ENCODE data around the gene AGRN.
A peak's percentile ranks its signal among the peaks of the same experiment; 100 is the strongest.
"Not testable (repeated sequence)": the region's sequence is repeated elsewhere in the genome, so short reads cannot be mapped to it uniquely, and the experiment has no call there.

The AGRN gene

GRCh38 chr1:1021920-1022259 lies 2.0 kb downstream of the AGRN start:
- no peak for DNase-seq

- no peak for DNase-seq
These were observed 2.5 kb downstream of the AGRN start for GRCh38 chr1:1022302-1023009.

DNA sequence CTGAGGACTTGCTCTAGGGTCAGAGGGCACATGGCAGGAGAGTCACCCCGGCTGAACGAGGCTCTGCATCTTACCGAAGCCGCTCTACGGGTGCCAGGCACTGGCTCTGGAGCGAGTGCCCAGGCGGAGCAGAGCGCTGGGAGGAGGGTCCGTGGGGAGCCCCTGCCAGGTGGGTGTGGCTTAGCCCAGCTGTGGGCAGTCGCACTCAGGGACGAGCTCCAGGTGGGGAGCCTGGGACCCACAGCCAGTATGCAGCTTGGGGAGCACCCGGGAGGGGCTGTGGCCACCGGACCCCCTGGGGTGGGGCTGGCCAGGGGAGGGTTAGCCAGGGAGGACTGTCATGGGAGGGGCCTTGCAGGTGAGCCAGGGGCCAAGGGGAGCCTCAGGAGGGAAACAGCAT lies 3.8 kb downstream of the AGRN start:
- no peak for DNase-seq

DNA sequence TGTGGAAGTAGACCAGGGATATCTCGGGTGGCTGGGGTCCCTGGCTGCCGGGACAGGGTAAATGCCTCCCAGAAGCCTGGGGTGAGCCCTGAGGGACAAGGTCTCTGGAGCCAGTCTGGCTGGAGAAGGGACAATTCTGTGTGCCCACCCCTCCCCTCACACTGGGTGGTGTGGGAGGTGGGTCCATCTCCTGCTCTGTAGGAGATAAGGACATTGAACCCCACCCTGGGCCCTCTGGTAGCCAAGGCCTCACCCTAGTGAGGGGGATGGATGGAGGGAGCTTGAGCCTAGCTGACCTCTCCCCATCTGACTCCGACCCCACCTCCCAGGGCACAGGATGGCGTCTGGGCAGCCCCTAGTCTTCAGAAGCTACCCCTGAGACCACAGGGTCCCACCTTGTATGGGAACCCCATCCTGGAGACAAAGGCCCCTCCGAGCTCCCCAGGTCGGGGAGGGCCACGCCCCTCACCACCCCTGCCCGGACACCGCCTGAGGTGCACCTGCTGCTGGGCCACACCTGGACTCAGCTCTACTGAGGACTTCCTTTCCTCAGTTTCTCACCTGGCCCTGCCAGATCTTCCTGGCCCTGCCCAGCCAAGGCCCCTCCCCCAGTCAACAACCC lies 4.3 kb downstream of the AGRN start:
- no peak for DNase-seq

- no peak for DNase-seq
These were observed 5.1 kb downstream of the AGRN start for GRCh38 chr1:1024771-1025699.

GRCh38 chr1:1025730-1026129 lies 5.8 kb downstream of the AGRN start:
- no peak for DNase-seq

DNA sequence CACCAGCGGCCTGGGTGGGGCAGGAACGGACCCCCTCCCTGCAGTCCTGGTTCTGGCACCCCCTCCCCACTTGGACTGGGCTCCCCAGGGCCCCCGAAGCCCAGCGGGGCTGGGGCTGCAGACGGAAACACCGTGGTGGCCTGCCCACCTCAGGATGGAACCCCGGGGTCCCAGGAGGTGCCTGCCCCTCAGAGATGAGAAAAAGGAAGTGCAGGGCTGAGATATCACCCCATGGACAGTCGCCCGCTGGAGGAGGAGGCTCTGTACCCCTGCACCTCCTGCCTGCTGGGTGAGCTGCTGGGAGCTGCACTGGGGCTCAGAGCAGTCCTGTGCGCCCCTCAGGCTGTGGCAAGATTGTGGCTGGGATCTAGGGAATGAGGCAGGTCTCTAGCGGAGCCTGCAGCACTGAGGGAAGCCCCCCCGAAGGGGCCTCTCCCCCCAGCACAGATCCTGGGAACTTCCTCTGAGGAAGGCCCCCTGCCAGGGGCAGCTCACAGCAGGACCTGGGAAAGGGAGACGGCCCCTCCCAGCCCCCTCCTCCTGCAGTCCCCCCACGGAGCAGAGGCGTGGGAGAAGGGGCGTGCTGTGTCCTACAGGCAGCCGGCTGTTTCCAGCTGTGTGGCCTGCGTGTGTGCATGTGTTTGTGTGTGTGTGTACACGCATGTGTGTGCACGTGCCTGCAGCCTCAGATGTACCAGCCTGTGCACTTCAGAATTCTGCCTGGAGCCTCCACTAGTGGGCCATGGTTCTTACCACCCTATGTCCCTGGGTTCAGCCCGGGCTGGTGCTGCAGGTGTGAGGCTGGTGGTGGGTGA lies 6.9 kb downstream of the AGRN start:
- no peak for DNase-seq

DNA sequence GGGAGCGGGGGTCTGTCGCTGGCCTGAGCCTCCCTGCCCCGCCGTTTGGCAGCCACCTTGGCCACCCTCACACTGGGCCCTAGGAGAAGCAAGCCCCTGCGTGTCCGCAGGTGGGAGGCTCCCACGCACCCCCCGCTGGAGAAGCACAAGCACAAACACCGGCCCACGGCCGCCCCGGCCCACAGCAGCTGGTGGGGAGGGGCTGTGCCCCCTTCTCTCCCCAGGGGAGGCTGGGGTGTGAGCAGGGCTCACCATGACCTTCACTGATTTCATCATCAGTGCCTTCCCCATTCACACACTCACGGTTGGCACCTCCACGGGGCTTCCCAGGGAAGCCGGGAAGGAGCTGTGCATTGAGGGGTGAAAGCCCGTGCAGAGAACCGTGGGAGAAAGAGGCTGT lies 7.9 kb downstream of the AGRN start:
- no peak for DNase-seq

DNA sequence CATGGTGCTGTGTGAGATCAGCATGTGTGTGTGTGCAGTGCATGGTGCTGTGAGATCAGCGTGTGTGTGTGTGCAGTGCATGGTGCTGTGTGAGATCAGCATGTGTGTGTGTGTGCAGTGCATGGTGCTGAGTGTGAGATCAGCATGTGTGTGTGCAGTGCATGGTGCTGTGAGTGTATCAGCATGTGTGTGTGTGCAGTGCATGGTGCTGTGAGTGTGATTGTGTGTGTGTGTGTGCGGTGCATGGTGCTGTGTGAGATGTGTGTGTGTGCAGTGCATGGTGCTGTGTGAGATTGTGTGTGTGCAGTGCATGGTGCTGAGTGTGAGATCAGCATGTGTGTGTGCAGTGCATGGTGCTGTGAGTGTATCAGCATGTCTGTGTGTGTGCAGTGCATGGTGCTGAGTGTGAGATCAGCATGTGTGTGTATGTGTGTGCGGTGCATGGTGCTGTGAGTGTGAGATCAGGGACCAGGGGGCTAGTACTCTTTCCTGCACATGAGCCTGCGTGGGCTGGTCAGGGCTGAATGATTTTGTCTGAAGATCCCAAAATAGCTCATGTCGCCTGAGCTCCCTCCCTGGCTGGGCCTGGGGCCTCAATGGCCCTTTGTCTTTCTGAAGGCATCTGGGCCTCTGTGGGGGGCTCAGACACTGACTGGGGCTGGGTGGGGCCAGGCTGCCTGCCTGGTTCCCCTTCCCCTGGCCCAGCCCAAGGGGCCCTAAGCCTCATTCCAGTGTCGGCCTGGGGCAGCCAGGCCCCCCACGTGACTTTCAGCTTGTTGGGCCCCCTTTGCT lies 11.1 kb downstream of the AGRN start:
- not testable (repeated sequence) for DNase-seq

DNA sequence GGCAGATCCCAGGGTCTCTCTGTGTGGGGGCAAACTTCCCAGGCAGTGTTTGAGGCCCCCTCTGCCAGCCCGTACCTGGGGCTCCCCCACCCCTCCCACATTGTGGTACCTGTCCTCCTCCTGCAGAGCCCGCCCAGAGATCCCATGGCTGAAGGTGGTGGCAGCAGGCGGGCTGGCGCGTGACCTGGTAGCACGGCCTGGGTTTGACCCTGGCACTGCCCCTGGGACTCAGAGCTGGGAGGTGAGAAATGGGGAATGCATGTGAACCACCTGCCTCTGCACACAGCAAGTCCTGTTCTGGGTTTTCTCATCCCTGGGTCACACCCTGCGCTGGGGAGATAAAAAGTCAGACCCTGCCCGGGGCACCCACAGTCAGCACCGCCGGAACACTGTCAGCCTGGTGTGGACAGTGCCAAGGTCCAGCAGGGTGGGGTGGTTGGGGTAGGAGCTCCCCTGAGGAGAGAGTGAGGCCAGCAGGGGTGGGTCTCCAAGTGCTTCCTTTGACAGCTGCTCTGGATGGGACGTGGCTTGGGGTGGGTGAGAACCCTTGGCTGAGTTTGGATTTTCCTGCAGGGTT lies 11.8 kb downstream of the AGRN start:
- no peak for DNase-seq

- peak; percentile 35 for DNase-seq
These were observed 12.5 kb downstream of the AGRN start for GRCh38 chr1:1032424-1032823.

- DNase-seq, result peak; percentile 97
These were observed 13.2 kb downstream of the AGRN start for GRCh38 chr1:1033009-1033587.

- no peak for DNase-seq
These were observed 14.0 kb downstream of the AGRN start for GRCh38 chr1:1033731-1034438.

- DNase-seq, result no peak
These were observed 14.5 kb downstream of the AGRN start for GRCh38 chr1:1034439-1034781.

- DNase-seq, result no peak
These were observed 15.5 kb downstream of the AGRN start for GRCh38 chr1:1035291-1035943.

DNA sequence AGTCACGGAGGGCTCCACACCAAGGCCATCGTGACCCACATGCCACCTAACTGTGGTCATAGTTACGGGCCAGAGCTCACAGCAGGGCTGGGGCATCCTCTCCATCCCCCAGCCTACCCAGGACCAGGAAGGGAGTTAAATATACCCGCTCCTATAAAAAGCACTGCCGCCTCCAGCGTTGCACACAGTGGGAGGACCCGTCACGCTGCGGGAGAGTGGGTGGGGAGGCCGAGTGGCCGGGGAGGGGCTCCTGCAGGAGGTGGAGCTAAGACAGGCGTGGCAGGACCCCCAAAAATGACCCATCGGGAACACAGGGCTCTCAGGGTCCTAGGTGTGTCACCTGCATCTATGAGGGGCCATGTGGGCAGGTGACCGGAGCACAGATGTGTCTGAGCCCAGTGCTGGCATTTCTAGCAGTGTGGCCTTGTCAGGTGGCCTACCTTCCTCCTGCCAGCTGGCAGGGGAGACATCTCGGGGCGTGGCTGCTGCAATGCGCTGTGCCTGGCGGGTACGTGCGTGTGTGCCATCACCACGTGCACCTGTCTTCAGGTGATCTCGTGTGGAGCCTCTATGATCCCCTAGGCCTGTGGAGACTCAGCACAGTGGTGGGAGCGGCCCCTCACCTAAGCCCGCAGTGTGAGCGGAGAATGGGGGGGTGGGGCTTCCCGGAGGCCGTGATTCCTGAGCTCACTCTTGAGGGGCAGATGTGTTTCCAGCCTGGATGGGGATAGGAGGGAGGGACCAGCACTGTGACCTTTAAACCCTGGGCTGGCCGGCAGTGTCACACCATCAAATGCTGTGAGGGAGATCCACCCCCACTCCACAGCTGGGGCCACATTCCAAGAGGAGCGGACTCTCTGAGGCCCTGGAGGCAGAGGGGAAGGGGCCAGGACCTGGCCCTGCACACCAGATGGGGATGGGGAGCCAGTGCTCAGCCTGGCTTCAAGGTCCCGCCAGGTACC lies 17.7 kb downstream of the AGRN start:
- DNase-seq, result no peak

- no peak for DNase-seq
These were observed 18.8 kb downstream of the AGRN start for GRCh38 chr1:1038694-1039093.

DNA sequence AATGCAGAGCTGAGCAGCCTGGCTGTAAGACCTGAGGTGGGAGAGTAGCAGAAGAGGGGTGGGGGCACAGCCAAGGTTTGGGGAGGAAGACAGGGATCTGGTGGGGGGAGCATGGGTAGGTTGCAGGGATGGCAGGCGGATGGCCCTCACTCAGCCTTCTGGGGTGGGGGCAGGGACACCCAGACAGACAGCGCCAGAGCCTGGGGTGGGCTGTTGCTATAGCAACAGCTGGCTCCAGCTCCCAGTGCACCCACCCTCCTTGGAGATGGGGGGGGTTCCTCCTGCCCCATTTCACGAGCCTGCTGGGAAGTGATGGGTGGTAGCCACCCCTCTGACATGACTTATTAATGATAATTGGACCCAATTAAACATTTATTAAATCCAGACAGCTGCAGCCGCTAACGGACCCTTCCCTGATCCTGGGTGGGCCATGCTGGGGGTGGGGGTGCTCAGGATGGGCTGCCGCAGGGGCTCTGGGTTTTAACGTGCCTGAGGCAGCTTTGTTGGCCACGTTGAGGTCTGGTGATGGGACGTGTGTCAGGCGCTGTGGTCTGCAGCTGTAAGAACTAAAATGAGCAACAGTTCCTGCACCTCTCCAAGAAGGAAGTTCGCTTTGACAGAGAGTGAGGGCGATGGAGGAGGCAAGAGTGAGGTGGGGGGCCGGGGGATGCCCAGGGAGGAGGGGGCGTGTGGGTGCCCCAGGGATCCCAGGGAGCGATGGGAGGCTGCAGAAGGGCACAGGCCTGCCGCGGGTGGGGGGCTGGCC lies 19.4 kb downstream of the AGRN start:
- DNase-seq, result no peak
